Smooth muscle cell (in vitro differentiated cells): Measurements from ENCODE around the gene MYCBPAP. TPM values are rescaled to one million over a fixed set of nuclear protein-coding genes. Genes with fewer than 3 reads are reported as not detected.

Source experiments
- DNase-seq: peaks from one replicate; lab custom pipeline; 2025; ENCODE audit not compliant: unreplicated experiment; lab: John Stamatoyannopoulos, UW
- H2AFZ ChIP-seq: fragments of 200-600 bp; sonication (generic); 2 replicates; pipeline ENCODE4 v1.6.0; 2016; ENCODE audit warnings: antibody characterized with exemption, low read depth, mild to moderate bottlenecking
- H3F3A ChIP-seq: fragments of 200-600 bp; sonication (generic); 2 replicates; pipeline ENCODE4 v1.6.0; 2017; ENCODE audit warnings: antibody characterized with exemption, low read depth
- H3K27ac ChIP-seq: fragments of 200-600 bp; sonication (generic); 2 replicates; pipeline ENCODE4 v1.5.1; 2016; ENCODE audit warnings: low read depth, mild to moderate bottlenecking
- H3K27me3 ChIP-seq: fragments of 200-600 bp; sonication (generic); 2 replicates; pipeline ENCODE4 v1.6.1; 2016; ENCODE audit warnings: low read depth, mild to moderate bottlenecking
- H3K36me3 ChIP-seq: fragments of 200-600 bp; sonication (generic); 2 replicates; pipeline ENCODE4 v1.5.1; 2016; ENCODE audit warnings: low read depth
- H3K4me1 ChIP-seq: fragments of 200-600 bp; sonication (generic); 2 replicates; pipeline ENCODE4 v1.5.1; 2016; ENCODE audit warnings: low read depth
- H3K4me2 ChIP-seq: fragments of 200-600 bp; sonication (generic); 2 replicates; pipeline ENCODE4 v1.6.0; 2016; ENCODE audit warnings: mild to moderate bottlenecking
- H3K4me3 ChIP-seq: fragments of 200-600 bp; sonication (generic); 2 replicates; pipeline ENCODE4 v1.5.1; 2016; ENCODE audit warnings: mild to moderate bottlenecking
- H3K79me2 ChIP-seq: fragments of 200-600 bp; sonication (generic); 2 replicates; pipeline ENCODE4 v1.6.0; 2016; ENCODE audit warnings: low read depth, mild to moderate bottlenecking
- H3K9ac ChIP-seq: fragments of 200-600 bp; sonication (generic); 2 replicates; pipeline ENCODE4 v1.6.0; 2016; ENCODE audit warnings: low read depth
- H3K9me3 ChIP-seq: fragments of 200-600 bp; sonication (generic); replicated peaks from 2 replicates; pipeline ENCODE4 v1.5.1; 2016; ENCODE audit warnings: low read depth
- H4K20me1 ChIP-seq: fragments of 200-600 bp; sonication (generic); 2 replicates; pipeline ENCODE4 v1.6.0; 2016; ENCODE audit warnings: low read depth
- CTCF ChIP-seq: fragments of 200-600 bp; sonication (generic); IDR thresholded peaks from 2 replicates; pipeline ENCODE4 v1.5.1; 2017; ENCODE audit warnings: borderline replicate concordance, mild to moderate bottlenecking, antibody characterized with exemption; ENCODE audit not compliant: insufficient read depth, poor library complexity, severe bottlenecking
- WGBS: methylation state at CpG from one replicate; pipeline ENCODE4 v1.1.7; 2016; ENCODE audit warnings: low lambda C conversion rate; 5-methylcytosine and 5-hydroxymethylcytosine counted together
- polyA plus RNA-seq: library from polyadenylated mRNA; unstranded; fragments of >200 nt; fragmentation: Nextera tagmentation; extraction: Ambion mirVana; gene quantifications from 2 replicates; pipeline ENCODE4 v1.2.1, GENCODE V29; 2016
- total RNA-seq: library from RNA; depleted of rRNA; stranded (reverse); fragments of >200 nt; gene quantifications from 2 replicates; pipeline ENCODE4 v1.2.3, GENCODE V29; 2014

Gene MYCBPAP
- total and polyA plus RNA-seq, 2 experiments from 2014 or later, result 0.90 to 0.97 TPM

GRCh38 chr17:50556803-50557202, 48.6 kb downstream of the MYCBPAP start:
- Histone ChIP-seq H2AFZ (no peak overlapping the region), H3K9ac (no peak overlapping the region), H3K4me2 (no peak overlapping the region), H3K9me3 (no peaks in the 10 kb centered on the region), H3K4me3 (no peak overlapping the region), H3K36me3 (no peaks in the 10 kb centered on the region), H3K79me2 (no peaks in the 10 kb centered on the region), H3K27me3 (peaks cover 32% of the 10 kb centered on the region), H3K4me1 (peaks cover 16% of the 10 kb centered on the region), H3K27ac (no peak overlapping the region), H3F3A (peaks cover 3% of the 10 kb centered on the region), H4K20me1 (no peaks in the 10 kb centered on the region)
- 70% methylated on average over 5 of the region's 5 CpGs for WGBS
- DNase-seq, result no peak
- TF ChIP-seq CTCF, result no peak

DNA sequence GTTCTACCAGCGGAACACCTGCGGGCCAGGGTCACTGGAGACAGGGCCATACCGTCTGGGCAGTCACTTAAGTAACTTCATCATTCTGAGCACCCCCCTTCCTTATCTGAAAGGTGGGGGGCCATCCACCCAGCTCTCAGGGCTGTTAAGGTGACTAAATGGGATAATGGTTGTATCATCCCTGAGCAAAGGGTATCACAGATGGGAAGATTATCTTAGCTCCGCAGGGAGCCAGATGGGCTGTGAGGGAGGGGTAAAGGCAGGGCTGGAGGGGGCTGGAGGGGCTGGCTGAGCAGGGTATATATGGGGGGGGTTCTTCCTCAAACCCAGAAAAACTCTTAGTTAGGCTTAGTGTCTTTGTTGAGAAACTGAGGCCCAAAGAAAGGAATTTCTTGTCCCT, 49.4 kb downstream of the MYCBPAP start:
- Histone ChIP-seq H3K27me3 (peaks cover 40% of the 10 kb centered on the region), H3K9ac (no peak overlapping the region), H3K4me2 (no peak overlapping the region), H2AFZ (no peak overlapping the region), H4K20me1 (no peaks in the 10 kb centered on the region), H3K27ac (no peak overlapping the region), H3F3A (peaks cover 3% of the 10 kb centered on the region), H3K4me3 (no peak overlapping the region), H3K79me2 (no peaks in the 10 kb centered on the region), H3K36me3 (no peaks in the 10 kb centered on the region), H3K4me1 (peaks cover 25% of the 10 kb centered on the region), H3K9me3 (no peaks in the 10 kb centered on the region)
- WGBS, result 86% methylated on average over 4 of the region's 4 CpGs
- no peak for TF ChIP-seq CTCF
- no peak for DNase-seq

DNA sequence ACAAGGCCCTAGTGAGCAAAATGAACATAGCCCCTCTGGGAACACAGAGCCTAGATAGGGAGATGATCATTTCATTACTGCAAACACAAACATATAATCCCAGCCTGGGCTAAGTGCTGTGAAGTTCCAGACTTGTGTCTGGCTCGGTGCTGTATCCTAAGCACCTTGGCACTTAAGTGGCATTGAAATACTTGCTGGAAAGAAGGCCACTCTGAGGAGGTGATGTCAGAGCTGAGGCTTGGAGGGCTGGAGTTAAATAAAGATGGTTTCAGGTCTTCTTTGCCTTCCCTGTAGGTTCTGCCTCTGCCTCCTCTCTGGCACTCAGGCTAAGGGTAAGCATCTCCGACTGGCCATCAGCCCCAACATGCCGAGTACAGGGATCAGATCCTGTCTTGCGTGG, 49.9 kb downstream of the MYCBPAP start:
- Histone ChIP-seq H4K20me1 (no peaks in the 10 kb centered on the region), H3K4me1 (peaks cover 28% of the 10 kb centered on the region), H3K9ac (no peak overlapping the region), H3F3A (peaks cover 3% of the 10 kb centered on the region), H3K4me2 (no peak overlapping the region), H3K27me3 (peaks cover 44% of the 10 kb centered on the region), H3K27ac (no peak overlapping the region), H3K36me3 (no peaks in the 10 kb centered on the region), H3K4me3 (no peak overlapping the region), H3K9me3 (no peaks in the 10 kb centered on the region), H3K79me2 (no peaks in the 10 kb centered on the region), H2AFZ (no peak overlapping the region)
- DNase-seq, result no peak
- no peak for TF ChIP-seq CTCF
- WGBS, result 71% methylated on average over 4 of the region's 4 CpGs

DNA sequence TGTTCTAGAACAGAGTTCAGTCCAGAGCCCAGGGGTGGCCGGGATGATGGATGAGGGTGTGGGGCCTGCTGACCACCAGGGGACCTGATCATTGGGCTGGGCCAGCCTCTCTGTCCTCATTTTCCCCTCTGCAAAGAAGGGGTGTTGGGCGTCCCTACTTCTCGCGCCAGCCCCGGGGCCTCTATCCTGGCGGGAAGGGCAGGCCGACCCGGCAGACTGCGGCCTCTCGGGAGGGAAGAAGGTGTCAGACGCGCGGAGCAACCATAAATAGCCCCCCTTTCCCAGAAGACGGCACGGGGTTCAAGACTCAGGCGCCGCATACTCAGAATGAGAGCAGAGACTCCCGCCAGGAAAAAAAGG, 50.3 kb downstream of the MYCBPAP start:
- H3K79me2 ChIP-seq, result no peaks in the 10 kb centered on the region
- H3K4me3 ChIP-seq, result peak overlapping the region; percentile 53
- no peaks in the 10 kb centered on the region for H3K36me3 ChIP-seq
- H2AFZ ChIP-seq, result no peak overlapping the region
- H3K27ac ChIP-seq, result no peak overlapping the region
- H4K20me1 ChIP-seq, result no peaks in the 10 kb centered on the region
- peak overlapping the region; percentile 87 for H3K4me2 ChIP-seq
- H3K9me3 ChIP-seq, result no peaks in the 10 kb centered on the region
- no peak for TF ChIP-seq CTCF
- 14% methylated on average over 18 of the region's 18 CpGs for WGBS
- H3K4me1 ChIP-seq, result peaks cover 28% of the 10 kb centered on the region
- H3K9ac ChIP-seq, result no peak overlapping the region
- H3F3A ChIP-seq, result peaks cover 3% of the 10 kb centered on the region
- DNase-seq, result no peak
- peaks cover 49% of the 10 kb centered on the region for H3K27me3 ChIP-seq
